Neural progenitor cell (in vitro differentiated cells): ENCODE results near the gene LY6G5C. TPM values are rescaled to one million over a fixed set of nuclear protein-coding genes. Genes with fewer than 3 reads are reported as not detected.

Source experiments
- DNase-seq: peaks from one replicate; pipeline ENCODE4 v3.0.0-alpha.2; 2016; ENCODE audit warnings: low spot score
- H2AFZ ChIP-seq: fragments of 200-600 bp; sonication (generic); replicated peaks from 2 replicates; pipeline ENCODE4 v1.6.1; 2016; ENCODE audit warnings: antibody characterized with exemption
- H3F3A ChIP-seq: fragments of 200-600 bp; sonication (generic); 2 replicates; pipeline ENCODE4 v1.6.1; 2016; ENCODE audit warnings: antibody characterized with exemption, low read depth
- H3K27ac ChIP-seq: fragments of 200-600 bp; sonication (generic); 2 replicates; pipeline ENCODE4 v1.5.1; 2016; ENCODE audit warnings: mild to moderate bottlenecking
- H3K27me3 ChIP-seq: fragments of 200-600 bp; sonication (generic); 2 replicates; pipeline ENCODE4 v1.6.1; 2016; ENCODE audit warnings: mild to moderate bottlenecking, moderate library complexity
- H3K36me3 ChIP-seq: fragments of 200-600 bp; sonication (generic); 2 replicates; pipeline ENCODE4 v1.5.1; 2016
- H3K4me1 ChIP-seq: fragments of 200-600 bp; sonication (generic); 2 replicates; pipeline ENCODE4 v1.6.1; 2016; ENCODE audit warnings: mixed run types
- H3K4me2 ChIP-seq: fragments of 200-600 bp; sonication (generic); 2 replicates; pipeline ENCODE4 v1.6.1; 2016
- H3K4me3 ChIP-seq: fragments of 200-600 bp; sonication (generic); 2 replicates; pipeline ENCODE4 v1.5.1; 2016
- H3K79me2 ChIP-seq: fragments of 200-600 bp; sonication (generic); 2 replicates; pipeline ENCODE4 v1.6.1; 2016; ENCODE audit warnings: low read depth
- H3K9ac ChIP-seq: fragments of 200-600 bp; sonication (generic); 2 replicates; pipeline ENCODE4 v1.6.1; 2016
- H3K9me3 ChIP-seq: fragments of 200-600 bp; sonication (generic); 2 replicates; pipeline ENCODE4 v1.5.1; 2016; ENCODE audit warnings: low read depth
- H4K20me1 ChIP-seq: fragments of 200-600 bp; sonication (generic); 2 replicates; pipeline ENCODE4 v1.6.1; 2016; ENCODE audit warnings: low read depth
- H3K27ac Mint-ChIP-seq: 3 replicates; pipeline ENCODE4 v1.8.0; 2021; ENCODE audit warnings: mixed read lengths
- H3K27me3 Mint-ChIP-seq: 2 replicates; pipeline ENCODE4 v1.8.0; 2022; ENCODE audit warnings: low read depth, mild to moderate bottlenecking, inconsistent platforms, moderate library complexity, mixed read lengths; ENCODE audit not compliant: insufficient read depth
- H3K36me3 Mint-ChIP-seq: 3 replicates; pipeline ENCODE4 v1.8.0; 2021; ENCODE audit warnings: mixed read lengths
- H3K4me1 Mint-ChIP-seq: 3 replicates; pipeline ENCODE4 v1.8.0; 2021; ENCODE audit warnings: mixed read lengths
- H3K4me3 Mint-ChIP-seq: 3 replicates; pipeline ENCODE4 v1.8.0; 2021; ENCODE audit warnings: mild to moderate bottlenecking, moderate library complexity, mixed read lengths
- H3K9me3 Mint-ChIP-seq: 3 replicates; pipeline ENCODE4 v1.8.0; 2020; ENCODE audit warnings: mixed read lengths
- CTCF ChIP-seq: fragments of 200-600 bp; sonication (generic); IDR thresholded peaks from 2 replicates; pipeline ENCODE4 v1.5.1; 2017; ENCODE audit warnings: antibody characterized with exemption, mild to moderate bottlenecking
- EZH2 ChIP-seq: fragments of 200-600 bp; sonication (generic); IDR thresholded peaks from 2 replicates; pipeline ENCODE4 v1.6.1; 2017; ENCODE audit warnings: antibody characterized with exemption, mild to moderate bottlenecking, moderate library complexity
- EZH2phosphoT487 ChIP-seq: fragments of 200-600 bp; sonication (generic); IDR thresholded peaks from 2 replicates; pipeline ENCODE4 v1.6.1; 2017; ENCODE audit warnings: antibody characterized with exemption
- total RNA-seq: library from RNA; depleted of rRNA; stranded (reverse); fragments of >200 nt; gene quantifications from 2 replicates; pipeline ENCODE4 v1.2.3, GENCODE V29; 2015; ENCODE audit warnings: low replicate concordance

LY6G5C gene
- total RNA-seq, 1 donor from 2014 or later, result not detected

- Histone ChIP-seq H3K9ac (no peak overlapping the region), H3K27me3 (no peaks in the 10 kb centered on the region), H3K4me3 (no peak overlapping the region), H3K4me1 (peaks cover 31% of the 10 kb centered on the region), H4K20me1 (peaks cover 10% of the 10 kb centered on the region), H3K9me3 (no peaks in the 10 kb centered on the region), H3K4me2 (no peak overlapping the region), H3K36me3 (no peaks in the 10 kb centered on the region), H3K27ac (no peak overlapping the region), H3K79me2 (peaks cover 68% of the 10 kb centered on the region), H3F3A (peaks cover 38% of the 10 kb centered on the region), H2AFZ (no peak overlapping the region)
- H3K4me3 Mint-ChIP-seq, result peak overlapping the region; percentile 59
- peak overlapping the region; percentile 34 for H3K27ac Mint-ChIP-seq
- TF ChIP-seq CTCF, result no peak
- no peak for TF ChIP-seq EZH2phosphoT487
- TF ChIP-seq EZH2, result no peak
- peaks cover 68% of the 10 kb centered on the region for H3K4me1 Mint-ChIP-seq
- no peak for DNase-seq
- no peaks in the 10 kb centered on the region for H3K9me3 Mint-ChIP-seq
- H3K27me3 Mint-ChIP-seq, result peaks cover 6% of the 10 kb centered on the region
- peaks cover 24% of the 10 kb centered on the region for H3K36me3 Mint-ChIP-seq
Measured at GRCh38 chr6:31662124-31662723, 18.6 kb downstream of the LY6G5C start.

- H4K20me1 ChIP-seq, result peaks cover 10% of the 10 kb centered on the region
- DNase-seq, result no peak
- H3K9me3 Mint-ChIP-seq, result no peaks in the 10 kb centered on the region
- peak overlapping the region; percentile 80 for H3K27ac Mint-ChIP-seq
- peaks cover 38% of the 10 kb centered on the region for H3F3A ChIP-seq
- H3K36me3 ChIP-seq, result no peaks in the 10 kb centered on the region
- H3K4me3 Mint-ChIP-seq, result peak overlapping the region; percentile 92
- peaks cover 64% of the 10 kb centered on the region for H3K4me1 Mint-ChIP-seq
- H3K9ac ChIP-seq, result no peak overlapping the region
- H3K27me3 Mint-ChIP-seq, result peaks cover 6% of the 10 kb centered on the region
- H3K4me3 ChIP-seq, result peak overlapping the region; percentile 73
- H3K27me3 ChIP-seq, result no peaks in the 10 kb centered on the region
- peaks cover 31% of the 10 kb centered on the region for H3K4me1 ChIP-seq
- no peak overlapping the region for H2AFZ ChIP-seq
- peaks cover 24% of the 10 kb centered on the region for H3K36me3 Mint-ChIP-seq
- no peak overlapping the region for H3K27ac ChIP-seq
- H3K9me3 ChIP-seq, result no peaks in the 10 kb centered on the region
- H3K79me2 ChIP-seq, result peaks cover 61% of the 10 kb centered on the region
- no peak for TF ChIP-seq EZH2phosphoT487
- TF ChIP-seq EZH2, result no peak
- no peak for TF ChIP-seq CTCF
- H3K4me2 ChIP-seq, result peak overlapping the region; percentile 97
Measured at GRCh38 chr6:31661262-31662123, 19.4 kb downstream of the LY6G5C start.

- DNase-seq, result peak; percentile 94
- H3K4me3 Mint-ChIP-seq, result peak within 1 kb of the TSS; percentile 92
- Histone ChIP-seq H3K27me3 (no peaks in the 10 kb centered on the region), H4K20me1 (peaks cover 10% of the 10 kb centered on the region), H3K9ac (peak within 1 kb of the TSS; percentile 80), H3K4me2 (peak within 1 kb of the TSS; percentile 97), H2AFZ (peak within 1 kb of the TSS; percentile 1), H3K4me3 (peak within 1 kb of the TSS; percentile 73), H3K27ac (peak within 1 kb of the TSS; percentile 15), H3F3A (peaks cover 37% of the 10 kb centered on the region), H3K9me3 (no peaks in the 10 kb centered on the region), H3K36me3 (no peaks in the 10 kb centered on the region), H3K4me1 (peaks cover 31% of the 10 kb centered on the region), H3K79me2 (peaks cover 55% of the 10 kb centered on the region)
- no peaks in the 10 kb centered on the region for H3K9me3 Mint-ChIP-seq
- peaks cover 61% of the 10 kb centered on the region for H3K4me1 Mint-ChIP-seq
- TF ChIP-seq EZH2phosphoT487 (no peak), EZH2 (no peak), CTCF (no peak)
- H3K27me3 Mint-ChIP-seq, result peaks cover 6% of the 10 kb centered on the region
- peak within 1 kb of the TSS; percentile 88 for H3K27ac Mint-ChIP-seq
- peaks cover 29% of the 10 kb centered on the region for H3K36me3 Mint-ChIP-seq
Measured at GRCh38 chr6:31660381-31661261, 20.2 kb downstream of the LY6G5C start, which contains the start of gene C6orf47. C6orf47 (minus strand) TSS chr6:31660778; CDS start chr6:31659947, 831 bp downstream.
